Right atrium auricular region (tissue), 2 donors: ENCODE results near the gene RAD23A. TPM values are rescaled to one million over a fixed set of nuclear protein-coding genes. Genes with fewer than 3 reads are reported as not detected.

Experiments used
- DNase-seq: peaks from one replicate; pipeline ENCODE4 v3.0.0-alpha.2; 2019; ENCODE audit warnings: low spot score
- H3K27ac ChIP-seq, 2 donors: fragments of 200-600 bp; sonication (generic); 1 replicate in 1 of 2; 2 replicates in 1 of 2; pipeline ENCODE4 v1.5.1; 2016 to 2019
- H3K27me3 ChIP-seq, 2 donors: fragments of 200-600 bp; sonication (generic); one replicate each; pipeline versions ENCODE4 v1.5.1 to v1.6.0; 2017 to 2019
- H3K36me3 ChIP-seq: fragments of 200-600 bp; sonication (generic); one replicate; pipeline ENCODE4 v1.5.1; 2016
- H3K4me1 ChIP-seq, 2 donors: fragments of 200-600 bp; sonication (generic); one replicate each; pipeline versions ENCODE4 v1.5.1 to v1.6.0; 2017 to 2019
- H3K4me3 ChIP-seq, 2 donors: fragments of 200-600 bp; sonication (generic); 1 replicate in 1 of 2; 2 replicates in 1 of 2; pipeline ENCODE4 v1.5.1; 2017 to 2019; ENCODE audit warnings: mild to moderate bottlenecking in 1 of 2, moderate library complexity in 1 of 2
- H3K9me3 ChIP-seq, 2 donors: fragments of 200-600 bp; sonication (generic); one replicate each; pipeline ENCODE4 v1.5.1; 2019
- total RNA-seq, 2 donors: library from RNA; depleted of rRNA; stranded (reverse); fragments of >200 nt; gene quantifications; one replicate each; pipeline ENCODE4 v1.1.0, GENCODE V29; 2016
- TF ChIP-seq, protein P1 (sequence below), 2 donors: fragments of 200-600 bp; sonication (generic); IDR thresholded peaks; one replicate each; pipeline ENCODE4 v1.5.1; 2019; ENCODE audit warnings: antibody characterized with exemption in 2 of 2

The RAD23A gene
- total RNA-seq, 2 donors from 2014 or later = 178 to 185 TPM

DNA sequence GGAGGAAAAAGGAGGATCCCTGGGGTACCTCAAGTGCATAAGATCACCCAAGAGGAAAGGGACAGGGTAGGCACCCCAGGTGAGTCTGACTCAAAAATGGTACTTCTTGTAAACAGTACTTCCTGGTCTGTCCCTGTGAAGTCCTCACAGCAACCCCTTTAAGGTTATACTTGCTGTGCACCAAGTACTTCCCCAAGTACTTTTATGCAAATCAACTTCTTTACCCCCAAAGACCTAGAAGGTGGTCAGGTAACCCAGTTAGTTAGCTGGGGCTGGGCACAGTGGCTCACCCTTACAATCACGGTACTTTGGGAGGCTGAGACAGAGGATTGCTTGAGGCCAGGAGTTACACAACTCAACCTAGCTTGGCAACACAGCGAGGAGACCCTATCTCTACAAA is 4.8 kb upstream of the RAD23A start:
- TF ChIP-seq, protein P1, sequence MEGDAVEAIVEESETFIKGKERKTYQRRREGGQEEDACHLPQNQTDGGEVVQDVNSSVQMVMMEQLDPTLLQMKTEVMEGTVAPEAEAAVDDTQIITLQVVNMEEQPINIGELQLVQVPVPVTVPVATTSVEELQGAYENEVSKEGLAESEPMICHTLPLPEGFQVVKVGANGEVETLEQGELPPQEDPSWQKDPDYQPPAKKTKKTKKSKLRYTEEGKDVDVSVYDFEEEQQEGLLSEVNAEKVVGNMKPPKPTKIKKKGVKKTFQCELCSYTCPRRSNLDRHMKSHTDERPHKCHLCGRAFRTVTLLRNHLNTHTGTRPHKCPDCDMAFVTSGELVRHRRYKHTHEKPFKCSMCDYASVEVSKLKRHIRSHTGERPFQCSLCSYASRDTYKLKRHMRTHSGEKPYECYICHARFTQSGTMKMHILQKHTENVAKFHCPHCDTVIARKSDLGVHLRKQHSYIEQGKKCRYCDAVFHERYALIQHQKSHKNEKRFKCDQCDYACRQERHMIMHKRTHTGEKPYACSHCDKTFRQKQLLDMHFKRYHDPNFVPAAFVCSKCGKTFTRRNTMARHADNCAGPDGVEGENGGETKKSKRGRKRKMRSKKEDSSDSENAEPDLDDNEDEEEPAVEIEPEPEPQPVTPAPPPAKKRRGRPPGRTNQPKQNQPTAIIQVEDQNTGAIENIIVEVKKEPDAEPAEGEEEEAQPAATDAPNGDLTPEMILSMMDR (IDR thresholded peaks at IDR 0.05) = no peak
- Histone ChIP-seq H3K9me3 (no peaks in the 10 kb centered on the region), H3K27ac (no peak overlapping the region), H3K36me3 (peaks cover 56% of the 10 kb centered on the region), H3K4me1 (peaks cover 0 to 56% of the 10 kb centered on the region in 2 donors), H3K4me3 (peak overlapping the region in 1 of 2 donors; percentile 99), H3K27me3 (no peaks in the 10 kb centered on the region)
- DNase-seq = no peak

DNA sequence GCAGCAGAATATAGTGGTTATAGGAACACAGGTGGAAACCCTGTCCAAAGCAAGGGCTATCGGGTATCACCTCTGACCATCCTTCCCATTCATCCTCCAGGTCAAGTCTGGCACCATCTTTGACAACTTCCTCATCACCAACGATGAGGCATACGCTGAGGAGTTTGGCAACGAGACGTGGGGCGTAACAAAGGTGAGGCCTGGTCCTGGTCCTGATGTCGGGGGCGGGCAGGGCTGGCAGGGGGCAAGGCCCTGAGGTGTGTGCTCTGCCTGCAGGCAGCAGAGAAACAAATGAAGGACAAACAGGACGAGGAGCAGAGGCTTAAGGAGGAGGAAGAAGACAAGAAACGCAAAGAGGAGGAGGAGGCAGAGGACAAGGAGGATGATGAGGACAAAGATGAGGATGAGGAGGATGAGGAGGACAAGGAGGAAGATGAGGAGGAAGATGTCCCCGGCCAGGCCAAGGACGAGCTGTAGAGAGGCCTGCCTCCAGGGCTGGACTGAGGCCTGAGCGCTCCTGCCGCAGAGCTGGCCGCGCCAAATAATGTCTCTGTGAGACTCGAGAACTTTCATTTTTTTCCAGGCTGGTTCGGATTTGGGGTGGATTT is 2.1 kb upstream of the RAD23A start:
- Histone ChIP-seq H3K9me3 (no peaks in the 10 kb centered on the region), H3K36me3 (peaks cover 66% of the 10 kb centered on the region), H3K4me1 (peaks cover 0 to 64% of the 10 kb centered on the region in 2 donors), H3K27me3 (no peaks in the 10 kb centered on the region), H3K4me3 (no peak overlapping the region), H3K27ac (no peak overlapping the region)
- TF ChIP-seq, protein P1 (IDR thresholded peaks at IDR 0.05) = no peak
- no peak for DNase-seq

DNA sequence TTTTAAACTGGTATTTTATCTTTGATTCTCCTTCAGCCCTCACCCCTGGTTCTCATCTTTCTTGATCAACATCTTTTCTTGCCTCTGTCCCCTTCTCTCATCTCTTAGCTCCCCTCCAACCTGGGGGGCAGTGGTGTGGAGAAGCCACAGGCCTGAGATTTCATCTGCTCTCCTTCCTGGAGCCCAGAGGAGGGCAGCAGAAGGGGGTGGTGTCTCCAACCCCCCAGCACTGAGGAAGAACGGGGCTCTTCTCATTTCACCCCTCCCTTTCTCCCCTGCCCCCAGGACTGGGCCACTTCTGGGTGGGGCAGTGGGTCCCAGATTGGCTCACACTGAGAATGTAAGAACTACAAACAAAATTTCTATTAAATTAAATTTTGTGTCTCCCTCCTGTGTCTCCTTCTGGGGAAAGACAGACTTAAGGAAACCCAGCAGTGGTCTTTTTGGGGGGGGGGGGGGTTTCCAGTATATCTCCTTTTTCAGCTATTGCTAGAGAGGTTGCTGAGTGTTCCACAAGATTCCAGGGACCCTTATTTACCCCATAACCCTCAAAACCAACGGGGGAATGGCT is 1.5 kb upstream of the RAD23A start:
- TF ChIP-seq, protein P1 (IDR thresholded peaks at IDR 0.05) = no peak
- Histone ChIP-seq H3K27ac (no peak overlapping the region), H3K4me3 (no peak overlapping the region), H3K4me1 (peaks cover 0 to 64% of the 10 kb centered on the region in 2 donors), H3K36me3 (peaks cover 72% of the 10 kb centered on the region), H3K9me3 (no peaks in the 10 kb centered on the region), H3K27me3 (no peaks in the 10 kb centered on the region)
- no peak for DNase-seq

DNA sequence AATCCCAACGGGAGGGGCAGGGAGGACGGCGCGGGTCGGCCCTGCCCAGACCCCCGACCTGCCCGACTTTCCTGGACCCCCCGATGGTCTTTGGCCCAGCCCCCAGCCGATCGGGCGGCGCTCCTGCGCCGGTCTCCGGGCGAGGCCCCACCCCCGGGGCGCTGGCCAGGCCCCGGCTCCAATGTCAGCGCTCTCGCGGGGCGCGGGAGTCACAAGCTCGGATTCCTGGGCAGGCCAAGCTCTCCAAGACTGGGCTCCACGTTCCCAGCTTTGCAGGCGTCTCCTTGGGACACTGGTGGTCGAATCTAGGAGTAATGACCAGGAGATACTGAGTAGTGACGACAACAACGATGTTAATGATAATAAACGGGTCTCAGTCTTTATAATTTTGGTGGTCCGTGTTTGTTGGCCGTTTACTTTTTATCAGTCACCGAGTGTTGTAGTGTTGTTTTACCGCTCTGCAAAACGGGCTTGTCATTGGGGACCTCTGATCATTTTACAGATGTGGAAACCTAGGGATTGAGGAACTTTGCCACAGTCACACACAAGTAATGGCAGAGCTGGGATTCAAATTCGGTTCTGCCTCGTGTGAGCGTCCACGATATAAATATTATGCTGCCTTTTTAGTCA is 545 bp downstream of the RAD23A start:
- no peaks in the 10 kb centered on the region for H3K27me3 ChIP-seq

DNA sequence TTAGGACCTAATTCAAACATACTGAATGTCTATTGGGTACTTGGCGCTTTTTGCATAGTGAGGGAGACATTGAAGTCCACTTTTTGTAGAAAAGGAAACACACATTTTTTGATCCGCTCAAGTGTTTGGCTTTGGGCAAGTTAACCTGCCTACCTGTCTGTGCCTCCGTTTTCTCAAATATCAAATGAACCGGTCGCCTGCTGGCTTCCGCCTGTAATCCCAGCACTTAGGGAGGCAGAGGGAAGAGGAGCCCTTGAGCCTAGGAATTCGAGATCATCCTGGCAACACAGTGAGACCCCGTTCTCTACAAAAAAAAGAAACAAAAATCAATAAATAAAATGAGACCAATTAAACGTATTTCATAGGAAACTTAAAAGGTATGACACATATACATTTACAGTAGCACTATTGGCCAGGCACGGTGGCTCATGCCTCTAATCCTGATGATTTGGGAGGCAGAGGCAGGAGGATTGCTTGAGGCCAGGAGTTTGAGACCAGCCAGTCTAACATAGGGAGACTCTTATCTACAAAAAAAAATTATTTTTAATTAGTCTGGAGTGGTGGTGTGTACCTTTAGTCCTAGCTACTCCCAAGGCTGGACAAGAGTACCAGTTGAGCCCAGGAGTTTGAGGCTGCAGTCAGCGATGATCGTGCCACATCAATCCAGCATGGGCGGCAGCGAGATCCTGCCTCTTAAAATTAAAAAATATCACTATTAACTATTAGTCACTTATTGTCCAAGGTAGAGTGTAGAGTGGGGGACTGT is 1.3 kb downstream of the RAD23A start:
- H3K27me3 ChIP-seq = no peaks in the 10 kb centered on the region
- no peak for DNase-seq
- H3K4me3 ChIP-seq = peak overlapping the region; percentile 94 to 95
- H3K4me1 ChIP-seq = peaks cover 0 to 40% of the 10 kb centered on the region in 2 donors
- peak overlapping the region; percentile 95 to 96 for H3K27ac ChIP-seq
- H3K36me3 ChIP-seq = peaks cover 76% of the 10 kb centered on the region
- H3K9me3 ChIP-seq = no peaks in the 10 kb centered on the region
- TF ChIP-seq, protein P1 (IDR thresholded peaks at IDR 0.05) = no peak

More for the DNA sequence above, 545 bp downstream of the RAD23A start:
- TF ChIP-seq, protein P1 (IDR thresholded peaks at IDR 0.05) = no peak
- DNase-seq = no peak
- H3K36me3 ChIP-seq = peaks cover 76% of the 10 kb centered on the region
- H3K4me3 ChIP-seq = peak overlapping the region; percentile 94 to 95
- H3K9me3 ChIP-seq = no peaks in the 10 kb centered on the region
- peak overlapping the region; percentile 95 to 96 for H3K27ac ChIP-seq
- peaks cover 0 to 45% of the 10 kb centered on the region in 2 donors for H3K4me1 ChIP-seq
